IPS-NIHi11 (cell line): Measurements from ENCODE around the gene KLC3.
A peak's percentile ranks its signal among the peaks of the same experiment; 100 is the strongest.

ENCODE experiments used
- DNase-seq: peaks from one replicate; pipeline ENCODE4 v3.0.0; 2012; ENCODE audit warnings: mixed read lengths, low spot score

The KLC3 gene

DNA sequence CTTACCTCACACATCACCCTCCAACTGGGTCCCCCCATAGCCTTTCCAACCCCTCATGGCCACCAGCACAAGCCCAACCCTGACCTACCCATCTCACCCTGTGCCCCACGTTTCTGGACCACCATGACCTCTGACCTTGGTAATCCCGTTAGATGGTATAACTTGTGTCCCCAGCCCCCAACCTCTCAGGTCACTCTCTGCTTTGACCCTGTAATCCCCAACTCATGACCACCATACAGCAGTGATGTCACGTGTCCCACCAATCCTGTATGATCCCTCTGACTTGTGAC is 8.5 kb downstream of the KLC3 start:
- peak; percentile 21 for DNase-seq

DNA sequence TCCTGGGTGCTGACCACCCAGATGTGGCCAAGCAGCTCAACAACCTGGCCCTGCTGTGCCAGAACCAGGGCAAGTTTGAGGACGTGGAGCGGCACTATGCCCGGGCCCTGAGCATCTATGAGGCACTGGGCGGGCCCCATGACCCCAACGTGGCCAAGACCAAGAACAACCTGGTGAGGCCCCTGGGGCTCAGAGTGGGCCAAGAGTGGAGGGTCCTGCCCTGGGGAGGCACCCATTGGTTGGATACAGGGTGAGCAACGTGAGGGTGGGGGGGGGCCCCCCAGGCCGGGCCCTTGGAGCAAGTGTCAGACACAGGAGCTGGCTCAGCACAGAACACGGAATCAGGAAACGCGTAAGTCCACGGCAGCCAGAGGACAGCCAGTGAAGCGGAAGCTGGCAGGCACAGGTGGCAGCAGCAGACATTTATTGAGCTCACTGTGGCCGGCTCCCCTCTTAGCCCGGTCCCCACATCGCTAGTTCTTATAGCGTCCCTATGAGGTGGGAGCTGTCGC is 8.9 kb downstream of the KLC3 start:
- peak; percentile 22 for DNase-seq

GRCh38 chr19:45350477-45351058 is 10.0 kb downstream of the KLC3 start:
- peak; percentile 15 for DNase-seq

DNA sequence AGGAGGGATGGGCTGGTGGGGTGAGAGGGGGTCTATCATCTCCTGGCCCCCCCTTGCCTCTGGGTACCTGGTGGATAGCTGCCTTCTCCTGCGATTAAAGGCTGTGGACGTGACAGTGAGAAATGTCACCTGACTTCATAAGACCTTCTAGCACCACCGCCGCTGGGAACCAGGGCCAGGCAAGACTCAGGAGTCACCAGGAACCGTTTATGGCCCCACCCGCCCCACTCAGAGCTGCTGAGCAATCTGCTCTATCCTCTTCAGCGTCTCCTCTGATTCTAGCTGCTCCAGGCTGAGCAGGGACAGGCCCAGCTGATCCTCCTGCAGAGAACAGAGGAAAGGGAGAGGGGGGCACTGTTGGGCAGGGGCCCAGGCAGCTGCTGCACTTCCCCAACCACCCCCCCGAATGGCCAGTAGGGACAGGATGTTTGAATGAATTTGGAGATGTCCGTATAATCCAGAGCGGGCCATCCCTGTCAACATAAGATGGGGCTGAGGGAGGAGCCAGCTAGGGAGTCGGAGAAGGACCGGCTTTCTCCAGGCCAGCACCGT is 10.9 kb downstream of the KLC3 start:
- peak; percentile 14 for DNase-seq

GRCh38 chr19:45352062-45352461 is 11.5 kb downstream of the KLC3 start:
- peak; percentile 7 for DNase-seq

GRCh38 chr19:45352471-45352870 is 11.9 kb downstream of the KLC3 start:
- no peak for DNase-seq

DNA sequence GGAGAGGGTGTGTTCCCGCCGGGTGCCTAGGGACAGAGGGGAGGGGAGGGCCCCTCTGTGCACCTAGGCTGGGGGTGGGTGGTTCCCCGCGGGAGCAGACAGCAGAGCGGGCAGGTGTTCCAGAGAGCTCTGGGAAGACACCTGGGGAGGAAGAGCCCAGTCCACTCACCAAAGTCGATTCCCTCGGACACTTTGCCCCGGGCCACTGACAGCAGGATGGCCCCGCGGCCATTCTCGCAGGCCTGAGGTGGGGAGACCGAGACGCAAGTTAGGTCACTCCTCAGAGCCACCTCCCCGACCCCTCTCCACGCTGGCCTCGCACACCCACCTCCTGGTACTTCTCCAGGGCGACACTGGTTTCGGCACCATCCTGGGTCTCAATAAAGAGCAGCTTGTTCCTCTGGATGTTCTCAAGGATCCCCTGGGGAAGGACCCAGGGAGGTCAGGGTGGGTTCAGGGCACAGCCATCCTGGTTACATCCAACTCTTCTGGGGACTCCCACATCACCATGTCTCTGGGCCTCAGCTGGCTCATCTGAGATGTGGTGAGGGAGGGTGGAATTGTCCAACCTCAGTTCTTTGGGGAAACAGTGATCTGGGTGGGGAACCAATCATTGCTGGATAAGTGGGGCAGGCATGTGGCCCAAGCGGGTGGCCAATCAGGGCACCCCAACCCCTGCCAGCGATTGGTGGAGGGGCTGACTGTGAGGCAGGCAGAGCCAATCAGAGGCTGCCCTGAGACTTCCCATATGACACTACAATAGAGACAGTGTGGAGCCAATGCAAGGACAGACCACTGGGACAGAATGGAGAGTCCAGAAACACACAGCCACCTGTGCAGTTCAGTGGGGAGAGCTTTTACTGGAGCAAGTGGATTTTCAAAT is 12.6 kb downstream of the KLC3 start:
- peak; percentile 46 for DNase-seq

- peak; percentile 3 for DNase-seq
These were observed 13.8 kb downstream of the KLC3 start for GRCh38 chr19:45354241-45354842.

DNA sequence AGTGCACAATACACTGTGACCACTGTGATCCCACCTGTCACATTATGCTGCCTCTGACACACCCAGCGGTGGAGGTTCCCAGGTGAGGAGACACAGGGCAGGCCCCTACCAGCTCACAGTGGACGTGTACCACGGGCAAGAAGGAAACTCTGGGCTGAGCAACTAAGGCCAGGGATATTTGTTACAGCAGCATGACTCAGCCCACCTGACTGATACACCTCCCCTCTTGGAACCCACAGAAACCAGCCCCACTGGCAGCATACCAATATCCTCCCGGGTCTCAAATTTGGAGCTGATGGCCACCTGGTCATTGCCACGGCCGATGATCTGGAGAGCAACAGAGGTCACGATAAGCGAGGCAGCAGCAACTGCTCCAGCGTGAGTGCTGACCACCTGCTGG is 14.9 kb downstream of the KLC3 start:
- peak; percentile 3 for DNase-seq

DNA sequence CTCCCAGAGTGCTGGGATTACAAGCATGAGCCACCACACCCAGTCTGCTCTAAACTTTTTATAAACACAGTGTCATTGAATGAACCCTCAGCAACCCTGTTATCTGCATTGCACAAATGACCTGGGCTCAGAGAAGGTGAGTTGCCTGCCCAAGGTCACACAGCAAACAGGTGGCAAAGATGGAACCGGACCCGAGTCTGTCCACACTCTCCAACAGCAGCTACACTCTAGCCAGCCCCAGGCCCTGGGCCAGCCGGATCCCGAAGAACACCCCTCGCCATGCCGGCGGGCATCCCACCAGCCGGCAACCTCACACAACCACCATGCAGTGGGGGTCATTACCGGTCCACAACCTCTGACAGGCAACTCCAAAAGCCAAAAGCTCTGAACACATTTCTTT is 15.4 kb downstream of the KLC3 start:
- no peak for DNase-seq

DNA sequence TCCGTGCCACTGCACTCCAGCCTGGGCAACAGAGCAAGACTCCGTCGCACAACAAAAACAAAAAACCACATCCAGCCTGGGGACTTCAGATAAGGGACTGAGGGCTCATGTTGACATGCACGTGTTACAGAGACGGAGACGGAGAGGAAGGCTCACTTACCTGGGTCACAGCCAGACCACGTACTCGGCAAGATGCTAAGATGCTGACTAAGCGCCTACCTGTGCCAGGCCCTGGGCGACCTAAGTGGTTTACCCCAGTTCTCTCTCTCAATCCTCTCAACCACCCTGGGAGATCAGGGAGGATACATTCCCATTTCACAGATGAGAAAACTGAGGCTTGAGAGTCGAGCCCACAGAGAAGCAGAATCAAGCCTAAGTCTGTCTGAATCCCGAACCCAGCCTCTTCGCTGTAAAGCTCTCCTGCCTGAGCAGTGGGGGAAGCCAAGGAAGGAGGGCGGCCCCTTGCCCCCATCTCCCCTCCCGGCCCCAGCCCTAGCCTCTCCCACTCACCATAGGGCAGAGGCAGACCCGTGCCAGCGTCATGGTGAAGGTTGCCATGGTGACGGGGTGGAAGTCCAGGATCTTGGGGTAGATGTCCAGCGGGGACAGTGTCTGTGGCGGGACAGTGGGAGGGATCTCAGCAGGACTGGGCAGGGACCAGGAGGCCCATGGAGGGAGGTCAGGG is 16.4 kb downstream of the KLC3 start:
- peak; percentile 7 for DNase-seq

- peak; percentile 12 for DNase-seq
These were observed 16.9 kb downstream of the KLC3 start for GRCh38 chr19:45357445-45357783.

GRCh38 chr19:45358213-45358792 is 17.8 kb downstream of the KLC3 start:
- peak; percentile 8 for DNase-seq

- no peak for DNase-seq
These were observed 21.1 kb downstream of the KLC3 start for GRCh38 chr19:45361608-45362007.

- DNase-seq = peak; percentile 7
These were observed 21.7 kb downstream of the KLC3 start for GRCh38 chr19:45362291-45362690.

DNA sequence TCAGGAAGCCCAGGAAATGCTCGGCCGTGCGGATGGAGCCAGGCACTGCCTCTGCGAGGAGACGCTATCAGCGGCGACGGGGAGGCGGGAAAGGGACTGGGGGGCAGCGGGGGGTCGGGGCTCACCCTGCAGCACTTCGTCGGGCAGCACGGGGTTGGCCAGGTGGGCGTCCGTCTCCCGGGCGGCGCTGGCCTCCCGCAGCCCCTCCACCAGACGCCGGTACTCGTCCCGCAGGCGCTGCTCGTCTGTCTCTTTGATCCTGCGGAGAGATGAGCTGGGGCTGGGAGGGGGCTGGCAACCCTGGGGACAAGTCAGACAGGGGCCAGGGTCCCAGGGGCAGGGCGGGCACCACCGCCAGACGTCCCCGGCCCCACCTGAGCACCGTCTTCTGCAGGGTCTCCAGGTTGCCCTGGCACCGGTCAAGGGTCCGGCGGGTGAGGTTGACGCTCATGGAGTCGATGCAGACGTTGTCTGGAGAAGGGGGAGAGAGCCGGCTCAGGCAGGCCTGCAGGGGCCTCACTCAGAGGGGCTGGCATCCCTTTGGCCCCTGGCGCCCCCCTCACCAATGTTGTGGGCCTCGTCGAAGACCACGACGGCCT is 23.4 kb downstream of the KLC3 start:
- DNase-seq = peak; percentile 10

GRCh38 chr19:45364696-45365095 is 24.1 kb downstream of the KLC3 start:
- DNase-seq = peak; percentile 6

- DNase-seq = peak; percentile 3
These were observed 27.6 kb downstream of the KLC3 start for GRCh38 chr19:45368127-45368526.

GRCh38 chr19:45368737-45369340 is 28.3 kb downstream of the KLC3 start:
- peak; percentile 22 for DNase-seq

DNA sequence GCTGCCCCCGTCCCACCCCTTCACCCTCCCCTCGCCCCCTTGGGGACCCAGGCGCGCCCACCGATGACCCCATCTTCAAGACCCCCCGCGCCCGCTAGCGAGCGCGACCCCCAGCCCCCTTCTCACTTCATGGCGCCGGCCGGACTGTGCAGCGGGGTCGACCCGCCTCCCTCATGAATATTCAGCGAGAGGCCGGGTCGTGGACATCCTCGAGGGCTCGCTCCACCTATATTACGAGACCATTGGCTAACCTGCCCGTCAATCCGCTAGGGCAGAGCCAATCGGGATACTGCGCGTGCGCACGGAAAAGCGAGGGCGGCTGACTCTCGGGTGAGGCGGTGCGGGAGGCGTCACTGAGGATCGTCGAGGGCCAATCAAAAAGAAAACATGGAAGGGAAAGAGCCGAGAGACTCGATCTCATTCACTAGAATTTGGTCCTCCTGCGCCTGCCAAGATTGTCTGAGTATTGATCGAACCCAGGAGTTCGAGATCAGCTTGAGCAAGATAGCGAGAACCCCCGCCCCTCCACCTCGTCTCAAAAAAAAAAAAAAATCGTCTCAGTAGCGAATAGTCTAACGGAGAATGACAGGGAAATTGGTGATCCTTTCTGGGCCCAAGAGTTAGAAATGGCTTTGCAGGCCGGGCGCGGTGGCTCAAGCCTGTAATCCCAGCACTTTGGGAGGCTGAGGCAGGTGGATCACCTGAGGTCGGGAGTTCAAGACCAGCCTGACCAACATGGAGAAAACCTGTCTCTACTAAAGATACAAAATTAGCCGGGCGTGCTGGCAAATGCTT is 30.1 kb downstream of the KLC3 start, which contains the start of gene ERCC2:
ERCC2 (minus strand) TSS at position 164 of the 795 bp plus-strand sequence; CDS start at position 131, 33 bp downstream.
- DNase-seq = peak; percentile 100
